Measurements from ENCODE around the gene LCLAT1. TPM values are rescaled to one million over a fixed set of nuclear protein-coding genes. Genes with fewer than 3 reads are reported as not detected.

The LCLAT1 gene
- total RNA-seq, 2 donors from 2014 or later = 30.2 to 34.2 TPM

GRCh38 chr2:30683236-30683956, 236.3 kb downstream of the LCLAT1 start:
- Histone ChIP-seq H3K9ac (ENCODE audit: extremely low read depth, low read length, poor library complexity, severe bottlenecking) (no peak overlapping the region), H3K27me3 (ENCODE audit: control insufficient read depth, insufficient read depth, low read length, poor library complexity, severe bottlenecking) (no peaks in the 10 kb centered on the region), H3K4me3 (ENCODE audit: low read length) (no peak overlapping the region), H3K9me3 (ENCODE audit: control insufficient read depth, low read length) (no peaks in the 10 kb centered on the region), H3K36me3 (ENCODE audit: control insufficient read depth, insufficient read depth, low read length) (no peaks in the 10 kb centered on the region), H3K27ac (ENCODE audit: low read depth, low read length) (no peak overlapping the region), H3K4me1 (ENCODE audit: control insufficient read depth, insufficient read depth, low read length) (no peaks in the 10 kb centered on the region)
- no peak for DNase-seq
- Mint-ChIP-seq H3K27me3 (ENCODE audit: insufficient read depth) (peaks cover 3% of the 10 kb centered on the region), H3K4me3 (no peak overlapping the region), H3K9me3 (no peaks in the 10 kb centered on the region), H3K27ac (no peak overlapping the region), H3K36me3 (ENCODE audit: low read depth) (no peaks in the 10 kb centered on the region), H3K4me1 (peaks cover 5% of the 10 kb centered on the region)
- TF ChIP-seq CTCF (conservative IDR thresholded peaks at IDR 0.05) = no peak
- 92 to 97% methylated on average over 5 to 8 of the region's 8 CpGs for WGBS, 2 experiments (ENCODE audit: insufficient coverage in 1 of 2, insufficient read length in 1 of 2)

- H3K36me3 ChIP-seq (ENCODE audit: control insufficient read depth, insufficient read depth, low read length) = no peaks in the 10 kb centered on the region
- Mint-ChIP-seq H3K27ac (no peak overlapping the region), H3K4me1 (peaks cover 7% of the 10 kb centered on the region), H3K27me3 (ENCODE audit: insufficient read depth) (peaks cover 3% of the 10 kb centered on the region), H3K4me3 (no peak overlapping the region), H3K9me3 (no peaks in the 10 kb centered on the region), H3K36me3 (ENCODE audit: low read depth) (no peaks in the 10 kb centered on the region)
- H3K4me1 ChIP-seq (ENCODE audit: control insufficient read depth, insufficient read depth, low read length) = no peaks in the 10 kb centered on the region
- TF ChIP-seq CTCF (conservative IDR thresholded peaks at IDR 0.05) = no peak
- DNase-seq = no peak
- H3K9ac ChIP-seq (ENCODE audit: extremely low read depth, low read length, poor library complexity, severe bottlenecking) = no peak overlapping the region
- WGBS, 2 experiments (ENCODE audit: insufficient coverage in 1 of 2, insufficient read length in 1 of 2) = 93 to 96% methylated on average over 6 to 8 of the region's 8 CpGs
- no peak overlapping the region for H3K27ac ChIP-seq (ENCODE audit: low read depth, low read length)
- no peak overlapping the region for H3K4me3 ChIP-seq (ENCODE audit: low read length)
- H3K9me3 ChIP-seq (ENCODE audit: control insufficient read depth, low read length) = no peaks in the 10 kb centered on the region
- no peaks in the 10 kb centered on the region for H3K27me3 ChIP-seq (ENCODE audit: control insufficient read depth, insufficient read depth, low read length, poor library complexity, severe bottlenecking)
Observed at GRCh38 chr2:30684026-30684425, 237.0 kb downstream of the LCLAT1 start.

- 91 to 92% methylated on average over 5 of the region's 5 CpGs for WGBS, 2 experiments (ENCODE audit: insufficient coverage in 1 of 2, insufficient read length in 1 of 2)
- no peaks in the 10 kb centered on the region for H3K36me3 ChIP-seq (ENCODE audit: control insufficient read depth, insufficient read depth, low read length)
- H3K9ac ChIP-seq (ENCODE audit: extremely low read depth, low read length, poor library complexity, severe bottlenecking) = no peak overlapping the region
- no peak for DNase-seq
- no peak overlapping the region for H3K4me3 ChIP-seq (ENCODE audit: low read length)
- H3K4me3 Mint-ChIP-seq = no peak overlapping the region
- no peaks in the 10 kb centered on the region for H3K27me3 ChIP-seq (ENCODE audit: control insufficient read depth, insufficient read depth, low read length, poor library complexity, severe bottlenecking)
- H3K9me3 ChIP-seq (ENCODE audit: control insufficient read depth, low read length) = no peaks in the 10 kb centered on the region
- H3K4me1 ChIP-seq (ENCODE audit: control insufficient read depth, insufficient read depth, low read length) = no peaks in the 10 kb centered on the region
- H3K27ac Mint-ChIP-seq = no peak overlapping the region
- H3K27ac ChIP-seq (ENCODE audit: low read depth, low read length) = no peak overlapping the region
- H3K4me1 Mint-ChIP-seq = peaks cover 11% of the 10 kb centered on the region
- TF ChIP-seq CTCF (conservative IDR thresholded peaks at IDR 0.05) = no peak
- H3K9me3 Mint-ChIP-seq = no peaks in the 10 kb centered on the region
- H3K36me3 Mint-ChIP-seq (ENCODE audit: low read depth) = no peaks in the 10 kb centered on the region
- peaks cover 3% of the 10 kb centered on the region for H3K27me3 Mint-ChIP-seq (ENCODE audit: insufficient read depth)
Observed at GRCh38 chr2:30684516-30684915, 237.5 kb downstream of the LCLAT1 start.

All from endodermal cell (in vitro differentiated cells).